OCI-LY3 (cell line): ENCODE data around the gene FSTL4.

Source experiments
- H2AFZ ChIP-seq: fragments of 200-600, 300-600 bp; shearing (Covaris generic); 2 replicates; pipeline ENCODE4 v1.6.0; 2014; ENCODE audit warnings: antibody characterized with exemption, low read depth, low read length
- H3K27ac ChIP-seq: fragments of 200-600, 300-600 bp; sonication (generic); 2 replicates; pipeline ENCODE4 v1.5.1; 2014; ENCODE audit warnings: mild to moderate bottlenecking, low read length, moderate library complexity, mixed read lengths
- H3K27me3 ChIP-seq: fragments of 200-600, 300-600 bp; sonication (generic); 2 replicates; pipeline ENCODE4 v1.6.1; 2014; ENCODE audit warnings: low read depth, low read length, mixed read lengths
- H3K36me3 ChIP-seq: fragments of 200-600, 300-600 bp; sonication (generic); replicated peaks from 2 replicates; pipeline ENCODE3; 2014; ENCODE audit warnings: low read depth, low read length, mixed read lengths
- H3K4me1 ChIP-seq: fragments of 300-600, 200-600 bp; sonication (generic); 2 replicates; pipeline ENCODE4 v1.6.1; 2014; ENCODE audit warnings: low read length, mixed read lengths
- H3K4me2 ChIP-seq: fragments of 200-600, 300-600 bp; sonication (generic); 2 replicates; pipeline ENCODE4 v1.6.1; 2014; ENCODE audit warnings: low read length, mixed read lengths
- H3K4me3 ChIP-seq: fragments of 300-600, 200-600 bp; sonication (generic); 2 replicates; pipeline ENCODE4 v1.5.1; 2014; ENCODE audit warnings: antibody characterized with exemption, mild to moderate bottlenecking, low read length, moderate library complexity
- H3K79me2 ChIP-seq: fragments of 300-600, 200-600 bp; shearing (Covaris generic); 2 replicates; pipeline ENCODE4 v1.6.1; 2014; ENCODE audit warnings: mild to moderate bottlenecking, low read length, mixed read lengths
- H3K9ac ChIP-seq: fragments of 300-600, 200-600 bp; shearing (Covaris generic); 2 replicates; pipeline ENCODE4 v1.6.0; 2014; ENCODE audit warnings: mild to moderate bottlenecking, low read length, moderate library complexity
- H3K9me3 ChIP-seq: fragments of 200-600, 300-600 bp; shearing (Covaris generic); 2 replicates; pipeline ENCODE4 v1.6.1; 2014; ENCODE audit warnings: low read length, mixed read lengths; ENCODE audit not compliant: insufficient read depth
- H4K20me1 ChIP-seq: fragments of 200-600, 300-600 bp; sonication (generic); 2 replicates; pipeline ENCODE4 v1.6.1; 2016; ENCODE audit warnings: low read length, mixed read lengths; ENCODE audit not compliant: insufficient read depth
- EZH2phosphoT487 ChIP-seq: fragments of 200-600 bp; shearing (Covaris generic); IDR thresholded peaks from 2 replicates; pipeline ENCODE4 v1.6.1; 2018; ENCODE audit warnings: antibody characterized with exemption, mixed run types, low read depth
- TF ChIP-seq, protein P1 (sequence below): fragments of 200-600, 300-600 bp; sonication (generic); IDR thresholded peaks from 2 replicates; pipeline ENCODE4 v1.5.1; 2014; ENCODE audit warnings: antibody characterized with exemption, low read length, low read depth

Gene FSTL4

DNA sequence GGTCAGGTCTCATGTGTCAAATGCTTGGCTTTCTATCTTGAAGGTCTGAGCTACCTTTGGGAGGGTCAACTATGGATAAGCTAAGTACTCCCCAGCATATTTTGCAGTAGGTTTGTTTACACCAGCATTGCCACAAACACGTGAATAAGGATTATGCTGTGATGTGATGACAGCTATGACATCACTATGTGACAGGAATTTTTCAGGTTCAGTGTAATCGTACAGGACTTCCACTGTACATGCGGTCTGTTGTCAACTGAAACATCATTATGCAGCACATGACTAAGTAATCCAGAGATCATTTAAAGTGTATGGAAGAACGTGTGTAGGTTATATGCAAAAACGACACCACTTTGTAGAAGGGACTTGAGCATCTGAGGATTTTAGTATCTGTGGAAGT, 104.0 kb downstream of the FSTL4 start:
- no peak for TF ChIP-seq EZH2phosphoT487
- TF ChIP-seq, protein P1, sequence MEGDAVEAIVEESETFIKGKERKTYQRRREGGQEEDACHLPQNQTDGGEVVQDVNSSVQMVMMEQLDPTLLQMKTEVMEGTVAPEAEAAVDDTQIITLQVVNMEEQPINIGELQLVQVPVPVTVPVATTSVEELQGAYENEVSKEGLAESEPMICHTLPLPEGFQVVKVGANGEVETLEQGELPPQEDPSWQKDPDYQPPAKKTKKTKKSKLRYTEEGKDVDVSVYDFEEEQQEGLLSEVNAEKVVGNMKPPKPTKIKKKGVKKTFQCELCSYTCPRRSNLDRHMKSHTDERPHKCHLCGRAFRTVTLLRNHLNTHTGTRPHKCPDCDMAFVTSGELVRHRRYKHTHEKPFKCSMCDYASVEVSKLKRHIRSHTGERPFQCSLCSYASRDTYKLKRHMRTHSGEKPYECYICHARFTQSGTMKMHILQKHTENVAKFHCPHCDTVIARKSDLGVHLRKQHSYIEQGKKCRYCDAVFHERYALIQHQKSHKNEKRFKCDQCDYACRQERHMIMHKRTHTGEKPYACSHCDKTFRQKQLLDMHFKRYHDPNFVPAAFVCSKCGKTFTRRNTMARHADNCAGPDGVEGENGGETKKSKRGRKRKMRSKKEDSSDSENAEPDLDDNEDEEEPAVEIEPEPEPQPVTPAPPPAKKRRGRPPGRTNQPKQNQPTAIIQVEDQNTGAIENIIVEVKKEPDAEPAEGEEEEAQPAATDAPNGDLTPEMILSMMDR = no peak
- Histone ChIP-seq H3K79me2 (no peaks in the 10 kb centered on the region), H4K20me1 (no peaks in the 10 kb centered on the region), H3K4me2 (no peak overlapping the region), H3K9ac (no peak overlapping the region), H3K4me3 (no peak overlapping the region), H3K27me3 (no peaks in the 10 kb centered on the region), H3K27ac (no peak overlapping the region), H3K36me3 (no peaks in the 10 kb centered on the region), H2AFZ (no peak overlapping the region), H3K9me3 (no peaks in the 10 kb centered on the region), H3K4me1 (no peaks in the 10 kb centered on the region)

DNA sequence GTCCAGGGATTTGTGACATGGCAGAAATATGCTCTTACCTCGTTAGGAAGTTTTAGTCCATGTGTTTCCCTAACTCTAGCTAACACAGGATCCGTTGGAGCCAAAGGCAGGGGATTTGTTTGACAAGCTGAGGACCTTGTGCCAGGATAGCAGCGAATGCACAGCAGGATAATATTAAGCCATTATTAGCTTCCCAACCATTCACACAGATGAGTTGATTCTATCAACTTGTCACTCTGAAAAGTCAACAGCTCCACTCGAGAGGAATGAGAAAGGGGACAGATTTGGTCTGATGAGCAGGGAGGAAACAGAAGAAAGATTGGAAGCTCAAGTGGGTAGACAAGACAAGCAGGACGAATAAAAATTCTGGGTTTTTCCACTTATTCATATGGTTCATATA, 106.2 kb downstream of the FSTL4 start:
- Histone ChIP-seq H3K27me3 (no peaks in the 10 kb centered on the region), H3K27ac (no peak overlapping the region), H3K36me3 (no peaks in the 10 kb centered on the region), H4K20me1 (no peaks in the 10 kb centered on the region), H2AFZ (no peak overlapping the region), H3K9ac (no peak overlapping the region), H3K4me3 (no peak overlapping the region), H3K9me3 (no peaks in the 10 kb centered on the region), H3K4me2 (no peak overlapping the region), H3K4me1 (no peaks in the 10 kb centered on the region), H3K79me2 (no peaks in the 10 kb centered on the region)
- TF ChIP-seq, protein P1 = no peak
- no peak for TF ChIP-seq EZH2phosphoT487

DNA sequence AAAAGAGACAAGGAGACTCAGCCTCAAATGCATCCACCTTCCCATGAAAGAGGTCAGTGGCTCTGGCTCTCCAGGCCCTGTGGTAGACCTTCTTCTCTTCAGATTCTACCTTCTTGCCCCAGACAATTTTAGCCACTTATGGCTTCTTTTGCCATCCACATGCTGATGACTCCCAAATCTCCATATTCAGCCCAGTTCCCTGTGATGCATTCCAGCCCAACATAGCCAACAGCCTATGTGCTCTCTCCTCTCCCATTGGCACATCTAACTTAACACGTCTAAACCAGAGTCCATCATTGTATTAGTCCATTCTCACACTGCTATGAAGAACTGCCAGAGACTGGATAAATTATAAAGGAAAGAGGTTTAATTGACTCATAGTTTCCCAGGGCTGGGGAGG, 108.8 kb downstream of the FSTL4 start:
- TF ChIP-seq, protein P1 = no peak
- no peaks in the 10 kb centered on the region for H3K4me1 ChIP-seq
- no peaks in the 10 kb centered on the region for H3K36me3 ChIP-seq
- no peaks in the 10 kb centered on the region for H4K20me1 ChIP-seq
- no peak overlapping the region for H3K27ac ChIP-seq
- H3K79me2 ChIP-seq = no peaks in the 10 kb centered on the region
- no peak overlapping the region for H3K9ac ChIP-seq
- no peak overlapping the region for H3K4me3 ChIP-seq
- H3K4me2 ChIP-seq = no peak overlapping the region
- H3K27me3 ChIP-seq = no peaks in the 10 kb centered on the region
- H2AFZ ChIP-seq = no peak overlapping the region
- H3K9me3 ChIP-seq = no peaks in the 10 kb centered on the region

DNA sequence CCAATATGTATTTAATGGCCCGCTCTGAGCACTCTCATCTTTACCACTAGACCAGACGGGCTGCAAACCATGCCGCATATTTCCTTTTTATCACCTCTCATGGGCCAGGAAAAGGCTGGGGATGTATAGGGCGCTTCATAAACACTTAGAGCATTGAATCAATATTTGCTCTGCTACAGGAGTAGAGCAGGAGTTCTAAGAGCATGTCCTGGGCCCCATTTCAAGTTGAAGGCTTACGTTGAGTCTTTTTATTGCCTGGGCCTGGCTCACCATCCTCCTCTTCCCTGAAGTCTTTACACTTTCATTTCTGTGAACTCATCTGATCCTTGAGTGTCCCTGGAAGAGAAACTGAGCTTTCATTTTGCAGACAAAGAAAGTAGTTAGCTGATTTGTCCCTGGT, 112.4 kb downstream of the FSTL4 start:
- no peaks in the 10 kb centered on the region for H3K4me1 ChIP-seq
- no peaks in the 10 kb centered on the region for H4K20me1 ChIP-seq
- H3K4me3 ChIP-seq = no peak overlapping the region
- H3K27ac ChIP-seq = no peak overlapping the region
- no peaks in the 10 kb centered on the region for H3K36me3 ChIP-seq
- no peak overlapping the region for H2AFZ ChIP-seq
- no peaks in the 10 kb centered on the region for H3K9me3 ChIP-seq
- no peaks in the 10 kb centered on the region for H3K27me3 ChIP-seq
- TF ChIP-seq, protein P1 = no peak
- TF ChIP-seq EZH2phosphoT487 = no peak
- no peak overlapping the region for H3K9ac ChIP-seq
- no peaks in the 10 kb centered on the region for H3K79me2 ChIP-seq
- H3K4me2 ChIP-seq = no peak overlapping the region
